ENCODE data around the gene TXNRD2. TPM values are rescaled to one million over a fixed set of nuclear protein-coding genes. Genes with fewer than 3 reads are reported as not detected.

TXNRD2 gene
- total RNA-seq, 2 donors from 2014 or later = 7.3 to 13.6 TPM

DNA sequence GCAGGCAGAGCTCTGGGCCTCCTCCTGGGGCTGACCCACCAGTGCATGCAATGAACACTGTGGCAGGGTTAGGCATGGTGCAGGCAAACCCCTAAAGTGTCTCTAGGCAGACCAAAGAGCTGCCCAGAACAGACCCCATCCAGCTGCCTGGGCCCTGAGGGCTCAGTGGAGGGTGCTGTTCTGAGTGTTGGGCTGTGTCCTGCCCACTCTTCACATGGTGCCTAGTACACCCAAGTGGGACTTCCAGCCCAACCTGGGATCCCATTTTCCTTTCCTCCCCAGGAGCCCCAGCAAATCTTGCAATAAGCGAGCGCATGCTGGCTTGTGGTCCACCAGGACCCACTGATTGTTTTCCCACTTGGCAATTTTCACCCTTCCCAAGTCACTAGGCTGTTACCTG, 48.6 kb upstream of the TXNRD2 start:
- WGBS, 2 experiments (ENCODE audit: insufficient coverage in 1 of 2, insufficient read length in 1 of 2) = 90% methylated on average over 2 of the region's 2 CpGs; no CpG with 5 or more reads in 1 of the 2 experiments
- H3K9ac ChIP-seq (ENCODE audit: extremely low read depth, low read length, poor library complexity, severe bottlenecking) = no peak overlapping the region
- H3K4me3 Mint-ChIP-seq = no peak overlapping the region
- H3K9me3 Mint-ChIP-seq = no peaks in the 10 kb centered on the region
- peaks cover 1% of the 10 kb centered on the region for H3K27me3 Mint-ChIP-seq (ENCODE audit: insufficient read depth)
- no peak overlapping the region for H3K4me3 ChIP-seq (ENCODE audit: low read length)
- no peaks in the 10 kb centered on the region for H3K36me3 Mint-ChIP-seq (ENCODE audit: low read depth)
- H3K9me3 ChIP-seq (ENCODE audit: control insufficient read depth, low read length) = no peaks in the 10 kb centered on the region
- TF ChIP-seq, protein P1, sequence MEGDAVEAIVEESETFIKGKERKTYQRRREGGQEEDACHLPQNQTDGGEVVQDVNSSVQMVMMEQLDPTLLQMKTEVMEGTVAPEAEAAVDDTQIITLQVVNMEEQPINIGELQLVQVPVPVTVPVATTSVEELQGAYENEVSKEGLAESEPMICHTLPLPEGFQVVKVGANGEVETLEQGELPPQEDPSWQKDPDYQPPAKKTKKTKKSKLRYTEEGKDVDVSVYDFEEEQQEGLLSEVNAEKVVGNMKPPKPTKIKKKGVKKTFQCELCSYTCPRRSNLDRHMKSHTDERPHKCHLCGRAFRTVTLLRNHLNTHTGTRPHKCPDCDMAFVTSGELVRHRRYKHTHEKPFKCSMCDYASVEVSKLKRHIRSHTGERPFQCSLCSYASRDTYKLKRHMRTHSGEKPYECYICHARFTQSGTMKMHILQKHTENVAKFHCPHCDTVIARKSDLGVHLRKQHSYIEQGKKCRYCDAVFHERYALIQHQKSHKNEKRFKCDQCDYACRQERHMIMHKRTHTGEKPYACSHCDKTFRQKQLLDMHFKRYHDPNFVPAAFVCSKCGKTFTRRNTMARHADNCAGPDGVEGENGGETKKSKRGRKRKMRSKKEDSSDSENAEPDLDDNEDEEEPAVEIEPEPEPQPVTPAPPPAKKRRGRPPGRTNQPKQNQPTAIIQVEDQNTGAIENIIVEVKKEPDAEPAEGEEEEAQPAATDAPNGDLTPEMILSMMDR (conservative IDR thresholded peaks at IDR 0.05) = no peak
- no peaks in the 10 kb centered on the region for H3K4me1 Mint-ChIP-seq
- peaks cover 6% of the 10 kb centered on the region for H3K4me1 ChIP-seq (ENCODE audit: control insufficient read depth, insufficient read depth, low read length)
- H3K36me3 ChIP-seq (ENCODE audit: control insufficient read depth, insufficient read depth, low read length) = no peaks in the 10 kb centered on the region
- H3K27ac ChIP-seq (ENCODE audit: low read depth, low read length) = no peak overlapping the region
- H3K27ac Mint-ChIP-seq = no peak overlapping the region
- H3K27me3 ChIP-seq (ENCODE audit: control insufficient read depth, insufficient read depth, low read length, poor library complexity, severe bottlenecking) = no peaks in the 10 kb centered on the region
- no peak for DNase-seq

- Histone ChIP-seq H3K27ac (ENCODE audit: low read depth, low read length) (no peak overlapping the region), H3K9ac (ENCODE audit: extremely low read depth, low read length, poor library complexity, severe bottlenecking) (no peak overlapping the region), H3K27me3 (ENCODE audit: control insufficient read depth, insufficient read depth, low read length, poor library complexity, severe bottlenecking) (no peaks in the 10 kb centered on the region), H3K4me1 (ENCODE audit: control insufficient read depth, insufficient read depth, low read length) (peaks cover 6% of the 10 kb centered on the region), H3K9me3 (ENCODE audit: control insufficient read depth, low read length) (no peaks in the 10 kb centered on the region), H3K36me3 (ENCODE audit: control insufficient read depth, insufficient read depth, low read length) (no peaks in the 10 kb centered on the region), H3K4me3 (ENCODE audit: low read length) (no peak overlapping the region)
- WGBS, 2 experiments (ENCODE audit: insufficient coverage in 1 of 2, insufficient read length in 1 of 2) = 75% methylated on average over 3 of the region's 3 CpGs; no CpG with 5 or more reads in 1 of the 2 experiments
- Mint-ChIP-seq H3K9me3 (no peaks in the 10 kb centered on the region), H3K4me1 (peaks cover 2% of the 10 kb centered on the region), H3K27me3 (ENCODE audit: insufficient read depth) (peaks cover 1% of the 10 kb centered on the region), H3K36me3 (ENCODE audit: low read depth) (no peaks in the 10 kb centered on the region), H3K27ac (no peak overlapping the region), H3K4me3 (no peak overlapping the region)
- DNase-seq = no peak
- TF ChIP-seq, protein P1 (conservative IDR thresholded peaks at IDR 0.05) = no peak
Measured at GRCh38 chr22:19989725-19990067, 48.1 kb upstream of the TXNRD2 start.

DNA sequence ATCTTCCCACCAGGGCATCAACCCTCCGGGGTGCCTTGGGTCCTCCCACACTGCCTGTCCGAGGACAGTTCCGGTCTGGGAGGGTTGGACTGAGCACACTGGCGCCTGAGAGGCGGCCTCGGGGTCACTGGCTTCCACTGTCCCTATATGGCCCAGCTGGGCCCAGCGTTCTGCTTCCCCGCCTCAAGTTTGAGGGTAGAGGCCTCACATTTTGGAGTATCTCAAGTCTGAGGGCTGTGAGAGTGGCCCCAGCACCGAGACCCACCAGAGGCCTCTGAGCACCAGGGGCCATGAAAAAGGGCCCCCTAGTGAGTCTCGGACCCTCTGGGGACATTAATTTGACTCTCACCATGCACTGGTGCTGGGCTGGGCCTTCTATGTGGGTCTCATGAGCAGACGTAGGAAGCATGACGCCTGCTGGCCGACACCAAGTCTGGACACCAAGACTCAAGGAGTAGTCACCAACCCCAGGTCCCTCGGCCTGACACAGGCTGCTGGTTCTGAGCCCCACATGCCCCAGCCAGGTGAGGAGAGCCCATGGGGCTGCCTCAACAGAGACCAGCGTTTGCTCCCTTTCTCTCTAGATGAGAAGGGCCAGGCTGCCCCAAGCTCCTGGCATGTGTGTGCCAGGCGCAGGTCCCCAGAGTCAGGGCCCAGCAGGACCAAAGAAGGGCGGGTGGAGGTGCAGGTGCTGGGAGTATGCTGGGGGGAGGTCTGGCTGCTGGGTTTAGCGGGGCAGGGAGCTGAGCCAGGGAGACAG, 47.5 kb upstream of the TXNRD2 start:
- Mint-ChIP-seq H3K4me3 (no peak overlapping the region), H3K36me3 (ENCODE audit: low read depth) (no peaks in the 10 kb centered on the region), H3K4me1 (peaks cover 2% of the 10 kb centered on the region), H3K9me3 (no peaks in the 10 kb centered on the region), H3K27ac (no peak overlapping the region), H3K27me3 (ENCODE audit: insufficient read depth) (peaks cover 1% of the 10 kb centered on the region)
- TF ChIP-seq, protein P1 (conservative IDR thresholded peaks at IDR 0.05) = no peak
- Histone ChIP-seq H3K9ac (ENCODE audit: extremely low read depth, low read length, poor library complexity, severe bottlenecking) (no peak overlapping the region), H3K27ac (ENCODE audit: low read depth, low read length) (no peak overlapping the region), H3K27me3 (ENCODE audit: control insufficient read depth, insufficient read depth, low read length, poor library complexity, severe bottlenecking) (no peaks in the 10 kb centered on the region), H3K4me3 (ENCODE audit: low read length) (no peak overlapping the region), H3K36me3 (ENCODE audit: control insufficient read depth, insufficient read depth, low read length) (no peaks in the 10 kb centered on the region), H3K9me3 (ENCODE audit: control insufficient read depth, low read length) (no peaks in the 10 kb centered on the region), H3K4me1 (ENCODE audit: control insufficient read depth, insufficient read depth, low read length) (peaks cover 6% of the 10 kb centered on the region)
- DNase-seq = no peak
- WGBS, 2 experiments (ENCODE audit: insufficient coverage in 1 of 2, insufficient read length in 1 of 2) = 90 to 93% methylated on average over 12 to 18 of the region's 18 CpGs
